ENCODE results near the gene MCTP1.

Gene MCTP1

GRCh38 chr5:94771742-94772141 lies 513.2 kb downstream of the MCTP1 start:
- H3K4me1 ChIP-seq (ENCODE audit: insufficient read depth, poor library complexity, severe bottlenecking) = no peaks in the 10 kb centered on the region
- no peak overlapping the region for H3K4me3 ChIP-seq (ENCODE audit: severe bottlenecking)
- H3K27ac ChIP-seq (ENCODE audit: poor library complexity, severe bottlenecking) = no peak overlapping the region
- ATAC-seq (ENCODE audit: low read depth) (no peak), DNase-seq (ENCODE audit: low spot score) (no peak)
- H3K36me3 ChIP-seq (ENCODE audit: low read depth) = no peaks in the 10 kb centered on the region
- no peaks in the 10 kb centered on the region for H3K27me3 ChIP-seq (ENCODE audit: insufficient read depth, poor library complexity, severe bottlenecking)
- no peak for TF ChIP-seq CTCF (IDR thresholded peaks at IDR 0.05; ENCODE audit: poor library complexity, severe bottlenecking)
- H3K9me3 ChIP-seq (ENCODE audit: severe bottlenecking) = no peaks in the 10 kb centered on the region

- Histone ChIP-seq H3K4me1 (ENCODE audit: insufficient read depth, poor library complexity, severe bottlenecking) (no peaks in the 10 kb centered on the region), H3K27ac (ENCODE audit: poor library complexity, severe bottlenecking) (no peak overlapping the region), H3K9me3 (ENCODE audit: severe bottlenecking) (no peaks in the 10 kb centered on the region), H3K27me3 (ENCODE audit: insufficient read depth, poor library complexity, severe bottlenecking) (no peaks in the 10 kb centered on the region), H3K4me3 (ENCODE audit: severe bottlenecking) (no peak overlapping the region), H3K36me3 (ENCODE audit: low read depth) (no peaks in the 10 kb centered on the region)
- no peak for TF ChIP-seq CTCF (IDR thresholded peaks at IDR 0.05; ENCODE audit: poor library complexity, severe bottlenecking)
- ATAC-seq (ENCODE audit: low read depth) = no peak
- no peak for DNase-seq (ENCODE audit: low spot score)
Observed at GRCh38 chr5:94769996-94770395, 514.9 kb downstream of the MCTP1 start.

- Histone ChIP-seq H3K9me3 (ENCODE audit: severe bottlenecking) (no peaks in the 10 kb centered on the region), H3K4me1 (ENCODE audit: insufficient read depth, poor library complexity, severe bottlenecking) (no peaks in the 10 kb centered on the region), H3K4me3 (ENCODE audit: severe bottlenecking) (no peak overlapping the region), H3K36me3 (ENCODE audit: low read depth) (no peaks in the 10 kb centered on the region), H3K27ac (ENCODE audit: poor library complexity, severe bottlenecking) (no peak overlapping the region), H3K27me3 (ENCODE audit: insufficient read depth, poor library complexity, severe bottlenecking) (no peaks in the 10 kb centered on the region)
- no peak for TF ChIP-seq CTCF (IDR thresholded peaks at IDR 0.05; ENCODE audit: poor library complexity, severe bottlenecking)
- ATAC-seq (ENCODE audit: low read depth) (no peak), DNase-seq (ENCODE audit: low spot score) (no peak)
Observed at GRCh38 chr5:94761786-94762185, 523.1 kb downstream of the MCTP1 start.

- ATAC-seq (ENCODE audit: low read depth) = no peak
- no peaks in the 10 kb centered on the region for H3K4me1 ChIP-seq (ENCODE audit: insufficient read depth, poor library complexity, severe bottlenecking)
- H3K9me3 ChIP-seq (ENCODE audit: severe bottlenecking) = no peaks in the 10 kb centered on the region
- no peak overlapping the region for H3K4me3 ChIP-seq (ENCODE audit: severe bottlenecking)
- H3K27me3 ChIP-seq (ENCODE audit: insufficient read depth, poor library complexity, severe bottlenecking) = no peaks in the 10 kb centered on the region
- H3K27ac ChIP-seq (ENCODE audit: poor library complexity, severe bottlenecking) = no peak overlapping the region
- DNase-seq (ENCODE audit: low spot score) = no peak
- no peaks in the 10 kb centered on the region for H3K36me3 ChIP-seq (ENCODE audit: low read depth)
- TF ChIP-seq CTCF (IDR thresholded peaks at IDR 0.05; ENCODE audit: poor library complexity, severe bottlenecking) = no peak
Observed at GRCh38 chr5:94761055-94761454, 523.8 kb downstream of the MCTP1 start.

- no peaks in the 10 kb centered on the region for H3K9me3 ChIP-seq (ENCODE audit: severe bottlenecking)
- no peaks in the 10 kb centered on the region for H3K4me1 ChIP-seq (ENCODE audit: insufficient read depth, poor library complexity, severe bottlenecking)
- no peak for ATAC-seq (ENCODE audit: low read depth)
- TF ChIP-seq CTCF (IDR thresholded peaks at IDR 0.05; ENCODE audit: poor library complexity, severe bottlenecking) = no peak
- H3K4me3 ChIP-seq (ENCODE audit: severe bottlenecking) = no peak overlapping the region
- H3K36me3 ChIP-seq (ENCODE audit: low read depth) = no peaks in the 10 kb centered on the region
- DNase-seq (ENCODE audit: low spot score) = no peak
- no peaks in the 10 kb centered on the region for H3K27me3 ChIP-seq (ENCODE audit: insufficient read depth, poor library complexity, severe bottlenecking)
- no peak overlapping the region for H3K27ac ChIP-seq (ENCODE audit: poor library complexity, severe bottlenecking)
Observed at GRCh38 chr5:94759961-94760360, 524.9 kb downstream of the MCTP1 start.

Measured in RWPE2 (cell line).